Adrenal gland (tissue), 5 donors: ENCODE results near the gene ENPP3.

ENCODE experiments used
- POLR2A ChIP-seq, 2 donors: fragments of 450-650 bp; IDR thresholded peaks; one replicate each; pipeline ENCODE4 v1.6.1; 2017; ENCODE audit warnings: antibody characterized with exemption in 2 of 2, mild to moderate bottlenecking in 2 of 2, moderate library complexity in 1 of 2
- TF ChIP-seq, protein P1 (sequence below), 6 experiments: fragments of 450-650 bp in 4 of 6; fragments of 200-600 bp in 2 of 6; sonication (generic) in 1 of 6; IDR thresholded peaks; 1 replicate in 5 of 6; 2 replicates in 1 of 6; pipeline versions ENCODE4 v1.5.1 to v1.8.0; 2016 to 2021; ENCODE audit warnings: antibody characterized with exemption in 6 of 6, mild to moderate bottlenecking in 2 of 6, moderate library complexity in 1 of 6
- donor health status: DM: no; HTN: no; CAD: no.

DNA sequence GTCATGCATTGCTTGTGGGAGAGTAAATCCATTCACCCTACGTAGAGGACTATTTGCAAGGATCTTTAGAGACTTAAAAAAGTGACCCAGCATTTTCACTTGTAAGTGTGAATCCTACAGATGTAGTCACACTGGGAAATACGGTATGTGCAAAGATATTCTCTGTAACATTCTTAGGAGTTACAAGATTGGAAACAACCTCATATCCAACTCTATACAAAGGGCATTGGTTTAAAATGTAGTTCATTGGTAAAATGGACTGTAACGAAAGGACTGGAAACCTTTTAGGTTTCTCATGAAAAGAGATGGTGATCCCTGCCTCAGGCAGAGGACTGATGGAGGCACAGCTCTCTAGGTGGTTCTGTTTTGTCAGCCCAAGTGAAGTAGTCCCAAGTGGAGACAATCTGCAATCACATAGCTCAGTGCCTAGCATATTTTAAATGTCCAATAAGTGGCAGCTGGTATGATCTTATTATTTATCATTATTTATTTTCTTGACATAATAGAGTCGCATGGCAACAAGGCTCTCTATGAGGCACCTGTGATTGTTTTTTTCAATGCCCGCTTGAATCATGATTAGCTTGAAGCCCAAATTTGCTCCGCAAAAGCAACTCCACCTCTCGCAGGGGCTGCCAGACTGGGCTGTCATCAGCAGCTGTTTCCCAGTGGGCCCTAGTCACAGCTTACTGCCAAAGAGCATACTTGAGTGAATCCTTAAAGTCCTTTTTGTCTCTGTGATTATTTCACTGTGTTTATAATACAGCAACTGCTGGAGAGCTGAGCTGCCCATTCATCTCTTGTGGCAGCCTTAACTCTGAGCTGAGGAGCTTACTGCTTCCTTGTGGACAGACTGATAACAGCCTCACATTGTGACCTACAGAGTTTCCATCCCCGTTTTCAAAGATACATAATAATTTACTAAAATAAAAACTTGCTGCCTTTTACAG is 150.9 kb downstream of the ENPP3 start:
- TF ChIP-seq, protein P1, sequence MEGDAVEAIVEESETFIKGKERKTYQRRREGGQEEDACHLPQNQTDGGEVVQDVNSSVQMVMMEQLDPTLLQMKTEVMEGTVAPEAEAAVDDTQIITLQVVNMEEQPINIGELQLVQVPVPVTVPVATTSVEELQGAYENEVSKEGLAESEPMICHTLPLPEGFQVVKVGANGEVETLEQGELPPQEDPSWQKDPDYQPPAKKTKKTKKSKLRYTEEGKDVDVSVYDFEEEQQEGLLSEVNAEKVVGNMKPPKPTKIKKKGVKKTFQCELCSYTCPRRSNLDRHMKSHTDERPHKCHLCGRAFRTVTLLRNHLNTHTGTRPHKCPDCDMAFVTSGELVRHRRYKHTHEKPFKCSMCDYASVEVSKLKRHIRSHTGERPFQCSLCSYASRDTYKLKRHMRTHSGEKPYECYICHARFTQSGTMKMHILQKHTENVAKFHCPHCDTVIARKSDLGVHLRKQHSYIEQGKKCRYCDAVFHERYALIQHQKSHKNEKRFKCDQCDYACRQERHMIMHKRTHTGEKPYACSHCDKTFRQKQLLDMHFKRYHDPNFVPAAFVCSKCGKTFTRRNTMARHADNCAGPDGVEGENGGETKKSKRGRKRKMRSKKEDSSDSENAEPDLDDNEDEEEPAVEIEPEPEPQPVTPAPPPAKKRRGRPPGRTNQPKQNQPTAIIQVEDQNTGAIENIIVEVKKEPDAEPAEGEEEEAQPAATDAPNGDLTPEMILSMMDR (IDR thresholded peaks at IDR 0.05) = peak in 2 of 6 experiments; percentile 7 to 17
- TF ChIP-seq POLR2A (IDR thresholded peaks at IDR 0.05) = no peak
